Endothelial cell of umbilical vein (primary cell): ENCODE data around the gene TMPRSS13. TPM values are rescaled to one million over a fixed set of nuclear protein-coding genes. Genes with fewer than 3 reads are reported as not detected.

Experiments used
- BruUV-seq: library from RNA; stranded (reverse); fragments of 400-500 nt; replicated peaks from 2 replicates; lab custom pipeline; 2021; lab: Mats Ljungman, UMichigan
- CTCF ChIA-PET: fragments of 300-600, 350-600 bp; sonication (Branson Sonifier 250); formaldehyde crosslinking; loops from one replicate; lab custom pipeline; 2021; ENCODE audit warnings: antibody characterized with exemption, inconsistent platforms; lab: Charles Lee
- POLR2A ChIA-PET: fragments of 300-600, 350-600 bp; sonication (Branson Sonifier 250); formaldehyde crosslinking; loops from one replicate; lab custom pipeline; 2021; ENCODE audit warnings: antibody characterized with exemption, inconsistent platforms; lab: Charles Lee
- DNase-seq: peaks from one replicate; pipeline ENCODE4 v3.0.0-alpha.2; 2011; ENCODE audit warnings: low read depth, low spot score
- FAIRE-seq: peaks from 2 replicates; lab custom pipeline; 2011; peaks lifted over from hg19 to GRCh38; lab: Jason Lieb, UNC
- H2AFZ ChIP-seq: 2 replicates; pipeline ENCODE4 v1.6.0; 2012; ENCODE audit warnings: low read depth, low read length, control low read depth, inconsistent platforms
- H3K27ac ChIP-seq: 2 replicates; pipeline ENCODE4 v1.5.1; 2011; ENCODE audit warnings: low read depth, mild to moderate bottlenecking, control low read depth, low read length, moderate library complexity; ENCODE audit not compliant: insufficient read depth
- H3K27me3 ChIP-seq, 2 experiments: 2 replicates each; pipeline versions ENCODE4 v1.6.0 to v1.6.1; 2011; ENCODE audit warnings: low read length in 2 of 2, mixed read lengths in 1 of 2; ENCODE audit not compliant: control insufficient read depth in 2 of 2, insufficient read depth in 2 of 2
- H3K36me3 ChIP-seq, 2 experiments: 2 replicates in 1 of 2; 3 replicates in 1 of 2; pipeline ENCODE4 v1.5.1; 2011; ENCODE audit warnings: low read length in 2 of 2, mild to moderate bottlenecking in 1 of 2, moderate library complexity in 1 of 2; ENCODE audit not compliant: control insufficient read depth in 2 of 2, insufficient read depth in 2 of 2; ENCODE audit errors: extremely low read depth in 1 of 2
- H3K4me1 ChIP-seq: 3 replicates; pipeline ENCODE4 v1.5.1; 2011; ENCODE audit warnings: mild to moderate bottlenecking, low read length; ENCODE audit not compliant: control insufficient read depth, insufficient read depth; ENCODE audit errors: extremely low read depth
- H3K4me2 ChIP-seq: 2 replicates; pipeline ENCODE4 v1.6.1; 2011; ENCODE audit warnings: low read length, control low read depth, mixed read lengths; ENCODE audit not compliant: insufficient read depth
- H3K4me3 ChIP-seq, 3 experiments: fragments of 200-600 bp in 1 of 3; sonication (generic), shearing (Covaris generic) in 1 of 3; replicated peaks in 1 of 3; 2 replicates each; pipeline ENCODE4 v1.5.1; 2011 to 2016; ENCODE audit warnings: control low read depth in 3 of 3, low read length in 3 of 3, mild to moderate bottlenecking in 2 of 3, inconsistent platforms in 1 of 3, low read depth in 1 of 3, moderate library complexity in 1 of 3; ENCODE audit not compliant: insufficient read depth in 1 of 3
- H3K79me2 ChIP-seq: 2 replicates; pipeline ENCODE4 v1.6.0; 2012; ENCODE audit warnings: low read length, inconsistent platforms; ENCODE audit not compliant: control insufficient read depth, insufficient read depth
- H3K9ac ChIP-seq: replicated peaks from 2 replicates; pipeline ENCODE3; 2011; ENCODE audit warnings: low read length, control low read depth; ENCODE audit not compliant: insufficient read depth; ENCODE audit errors: extremely low read depth
- H3K9me1 ChIP-seq: replicated peaks from 3 replicates; pipeline ENCODE4 v1.6.0; 2011; ENCODE audit warnings: mild to moderate bottlenecking, low read length; ENCODE audit not compliant: control insufficient read depth, insufficient read depth; ENCODE audit errors: extremely low read depth
- H3K9me3 ChIP-seq: replicated peaks from 2 replicates; pipeline ENCODE4 v1.5.1; 2012; ENCODE audit warnings: low read length, inconsistent platforms; ENCODE audit not compliant: control insufficient read depth, insufficient read depth
- H4K20me1 ChIP-seq: replicated peaks from 2 replicates; pipeline ENCODE3; 2011; ENCODE audit warnings: mild to moderate bottlenecking, low read length; ENCODE audit not compliant: control insufficient read depth, insufficient read depth; ENCODE audit errors: extremely low read depth
- EZH2 ChIP-seq: IDR thresholded peaks from 2 replicates; pipeline ENCODE4 v1.6.1; 2012; ENCODE audit warnings: borderline replicate concordance, low read depth, mild to moderate bottlenecking, moderate library complexity, low read length, inconsistent platforms; ENCODE audit not compliant: severe bottlenecking
- FOS ChIP-seq: IDR thresholded peaks from 2 replicates; pipeline ENCODE4 v1.6.1; 2011; ENCODE audit warnings: mild to moderate bottlenecking, low read length, moderate library complexity, borderline replicate concordance; ENCODE audit not compliant: insufficient read depth
- GATA2 ChIP-seq: IDR thresholded peaks from 2 replicates; pipeline ENCODE4 v1.7.0; 2011; ENCODE audit warnings: low read depth, mild to moderate bottlenecking, moderate library complexity, mixed read lengths, low read length; ENCODE audit not compliant: insufficient read length, insufficient read depth
- JUN ChIP-seq: IDR thresholded peaks from 2 replicates; pipeline ENCODE4 v1.6.1; 2011; ENCODE audit warnings: borderline replicate concordance, low read depth; ENCODE audit not compliant: insufficient read length, insufficient read depth
- MAX ChIP-seq: IDR thresholded peaks from 2 replicates; pipeline ENCODE4 v1.6.1; 2011; ENCODE audit not compliant: insufficient read depth, insufficient read length
- POLR2A ChIP-seq: IDR thresholded peaks from 2 replicates; pipeline ENCODE4 v1.6.1; 2012; ENCODE audit warnings: low read depth, mild to moderate bottlenecking, control low read depth, low read length
- POLR2AphosphoS5 ChIP-seq: IDR thresholded peaks from 2 replicates; pipeline ENCODE4 v1.6.1; 2012; ENCODE audit warnings: low read depth, mild to moderate bottlenecking, control low read depth, low read length, moderate library complexity; ENCODE audit not compliant: insufficient read depth
- dilution Hi-C: fragments of 300-500 bp; cut with MboI; formaldehyde crosslinking; loops from one replicate; pipeline ENCODE4 v1.15.0; 2019; ENCODE audit warnings: low sequenced_read_pairs; ENCODE audit not compliant: extremely low pct_ligation_motif_present
- intact Hi-C: fragments of 100-400 bp; cut with micrococcal nuclease; formaldehyde crosslinking; loops from one replicate; pipeline ENCODE4 v1.10.0; 2022
- polyA plus RNA-seq, 4 experiments: library from polyadenylated mRNA; depleted of rRNA in 3 of 4; stranded (reverse) in 3 of 4; unstranded in 1 of 4; fragments of >200 nt; gene quantifications; 2 replicates each; pipeline versions ENCODE4 v1.2.1 to v1.2.3, GENCODE V29; 2011 to 2012; ENCODE audit warnings: missing spikeins in 1 of 4
- total RNA-seq: library from RNA; stranded (reverse); gene quantifications from 2 replicates; pipeline ENCODE4 v1.2.3, GENCODE V29; 2021

TMPRSS13 gene
- total and polyA plus RNA-seq, 2 donors (not counting 3 experiments of a cell fraction or from before 2014, with no cell fraction given): 0.22 to 0.46 TPM

DNA sequence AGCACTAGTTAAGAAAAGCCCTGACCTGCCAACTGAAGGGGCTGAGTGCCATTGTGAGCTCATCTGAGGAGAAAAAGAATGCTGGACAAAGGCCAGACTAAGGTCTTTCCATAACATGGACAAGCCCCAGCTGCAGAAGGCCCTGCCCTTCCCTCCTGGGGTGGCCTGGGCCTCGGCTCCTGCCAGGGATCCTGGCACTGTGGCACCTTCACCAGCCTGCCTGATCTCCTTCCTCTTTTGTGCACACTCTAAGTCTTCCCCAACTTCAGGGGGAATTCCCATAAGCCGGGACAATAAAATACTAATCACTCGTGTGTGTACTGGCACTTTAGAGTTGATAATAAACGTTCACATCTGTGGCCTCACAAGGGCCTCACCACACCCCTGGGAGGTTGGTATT is 9.9 kb downstream of the TMPRSS13 start:
- Histone ChIP-seq H3K79me2 (no peaks in the 10 kb centered on the region), H3K9me1 (no peaks in the 10 kb centered on the region), H3K9me3 (no peaks in the 10 kb centered on the region), H4K20me1 (no peaks in the 10 kb centered on the region), H3K4me1 (no peaks in the 10 kb centered on the region), H3K4me2 (no peak overlapping the region), H3K27ac (no peak overlapping the region), H2AFZ (no peak overlapping the region), H3K27me3 (no peaks in the 10 kb centered on the region), H3K9ac (no peak overlapping the region), H3K36me3 (no peaks in the 10 kb centered on the region), H3K4me3 (no peak overlapping the region)
- dilution Hi-C loops (no loop called here), intact Hi-C loops (no loop called here)
- no peak for FAIRE-seq
- TF ChIP-seq EZH2 (no peak), POLR2A (no peak), GATA2 (no peak), MAX (no peak), POLR2AphosphoS5 (no peak), FOS (no peak), JUN (no peak)
- ChIA-PET CTCF (interaction anchor here (1.5 to 2.9 kb wide), 2 partner anchors 14 to 28 kb away, joined by 9 to 16 read pairs; no protein-coding TSS in a partner anchor), POLR2A (no interaction called here)
- BruUV-seq: no TSS peak
- no peak for DNase-seq
